Thyroid gland (tissue), 4 donors: ENCODE measurements around the gene ZMIZ1.

Experiments
- POLR2A ChIP-seq, 2 donors: fragments of 450-650 bp; IDR thresholded peaks; one replicate each; pipeline ENCODE4 v1.6.1; 2017; ENCODE audit warnings: antibody characterized with exemption in 2 of 2, mild to moderate bottlenecking in 2 of 2, moderate library complexity in 1 of 2
- TF ChIP-seq, protein P1 (sequence below), 6 experiments: fragments of 200-600 bp in 3 of 6; fragments of 450-650 bp in 3 of 6; sonication (generic) in 3 of 6; IDR thresholded peaks; one replicate each; pipeline ENCODE4 v1.5.1; 2016 to 2019; ENCODE audit warnings: antibody characterized with exemption in 6 of 6, mild to moderate bottlenecking in 2 of 6, inconsistent platforms in 1 of 6, moderate library complexity in 1 of 6

DNA sequence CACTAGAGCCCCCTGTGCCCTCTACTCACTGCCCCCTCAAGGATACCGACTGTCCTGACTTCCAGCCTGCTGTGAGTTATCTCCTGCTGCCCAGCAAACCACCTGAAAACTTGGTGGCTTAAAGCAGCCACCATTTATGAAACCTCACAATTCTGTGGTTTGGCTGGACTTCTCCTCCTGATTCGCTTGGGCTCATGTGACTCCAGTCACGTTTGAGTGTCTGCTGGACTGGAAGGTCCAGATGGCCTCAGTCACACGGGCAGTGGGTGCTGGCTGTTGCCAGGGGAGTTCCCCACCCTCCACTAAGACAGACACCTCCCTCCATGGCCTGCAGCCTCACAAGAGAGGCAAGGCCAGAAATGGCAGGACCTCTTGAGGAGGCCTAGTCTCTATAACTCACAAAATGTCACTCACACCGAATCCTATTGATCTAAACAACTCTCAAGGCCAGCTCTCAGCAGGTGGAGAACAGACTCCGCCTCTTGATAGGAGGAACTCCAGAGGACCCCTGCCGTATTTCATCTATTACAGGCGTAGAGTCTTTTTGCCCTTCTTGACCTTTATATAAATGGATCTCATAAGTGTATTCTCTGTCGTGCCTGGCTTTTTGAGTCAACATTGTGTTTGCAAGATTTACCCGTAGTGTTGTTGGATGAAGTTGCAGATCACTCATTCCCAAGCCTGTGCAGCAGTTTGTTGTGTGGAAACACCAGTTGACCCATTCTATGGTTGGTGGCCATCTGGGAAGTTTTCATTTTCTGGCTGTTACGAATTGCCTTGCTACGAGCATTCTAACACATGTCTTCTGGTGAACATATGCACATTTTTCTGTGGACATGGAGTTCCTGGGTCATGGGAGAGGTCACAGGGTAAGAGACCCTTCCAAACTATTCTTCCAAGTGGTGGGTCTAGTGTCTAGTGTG, 48.3 kb downstream of the ZMIZ1 start:
- TF ChIP-seq, protein P1, sequence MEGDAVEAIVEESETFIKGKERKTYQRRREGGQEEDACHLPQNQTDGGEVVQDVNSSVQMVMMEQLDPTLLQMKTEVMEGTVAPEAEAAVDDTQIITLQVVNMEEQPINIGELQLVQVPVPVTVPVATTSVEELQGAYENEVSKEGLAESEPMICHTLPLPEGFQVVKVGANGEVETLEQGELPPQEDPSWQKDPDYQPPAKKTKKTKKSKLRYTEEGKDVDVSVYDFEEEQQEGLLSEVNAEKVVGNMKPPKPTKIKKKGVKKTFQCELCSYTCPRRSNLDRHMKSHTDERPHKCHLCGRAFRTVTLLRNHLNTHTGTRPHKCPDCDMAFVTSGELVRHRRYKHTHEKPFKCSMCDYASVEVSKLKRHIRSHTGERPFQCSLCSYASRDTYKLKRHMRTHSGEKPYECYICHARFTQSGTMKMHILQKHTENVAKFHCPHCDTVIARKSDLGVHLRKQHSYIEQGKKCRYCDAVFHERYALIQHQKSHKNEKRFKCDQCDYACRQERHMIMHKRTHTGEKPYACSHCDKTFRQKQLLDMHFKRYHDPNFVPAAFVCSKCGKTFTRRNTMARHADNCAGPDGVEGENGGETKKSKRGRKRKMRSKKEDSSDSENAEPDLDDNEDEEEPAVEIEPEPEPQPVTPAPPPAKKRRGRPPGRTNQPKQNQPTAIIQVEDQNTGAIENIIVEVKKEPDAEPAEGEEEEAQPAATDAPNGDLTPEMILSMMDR (IDR thresholded peaks at IDR 0.05), result no peak
- peak in 1 of 2 donors; percentile 18 for TF ChIP-seq POLR2A (IDR thresholded peaks at IDR 0.05)
